ENCODE data around the gene PCGF2.
A peak's percentile ranks its signal among the peaks of the same experiment; 100 is the strongest.

PCGF2 gene

DNA sequence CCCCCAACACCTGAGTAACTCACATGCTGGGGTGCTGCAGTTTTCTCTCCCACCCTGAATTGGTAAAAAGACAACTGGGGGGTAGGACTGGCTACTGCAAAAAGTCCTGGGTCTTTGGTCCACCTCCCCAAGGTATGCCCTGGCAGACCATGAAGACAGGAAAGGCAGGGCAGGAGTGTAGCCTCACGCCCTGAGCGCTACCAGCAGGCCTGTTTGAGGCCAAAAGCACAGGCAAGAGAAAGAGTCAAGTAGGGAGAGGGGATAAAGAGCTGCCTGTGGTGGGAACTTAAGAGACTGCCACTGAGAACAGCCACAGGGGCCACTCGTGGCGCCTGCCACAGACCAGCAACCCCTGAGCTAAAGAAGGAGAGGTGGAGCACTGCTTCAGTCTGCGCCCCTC is 18.2 kb upstream of the PCGF2 start:
- Histone ChIP-seq H3F3A (ENCODE audit: insufficient read depth) (no peaks in the 10 kb centered on the region), H3K27me3 (ENCODE audit: low read length) (no peaks in the 10 kb centered on the region), H3K4me3 (ENCODE audit: insufficient read depth, low read length, poor library complexity, severe bottlenecking) (no peak overlapping the region), H3K9ac (ENCODE audit: low read length) (no peak overlapping the region), H4K20me1 (ENCODE audit: low read depth, low read length) (no peaks in the 10 kb centered on the region), H2AFZ (ENCODE audit: low read depth, low read length, severe bottlenecking) (no peak overlapping the region), H3K9me3 (ENCODE audit: insufficient read depth, low read length) (no peaks in the 10 kb centered on the region), H3K27ac (ENCODE audit: low read depth, low read length) (no peak overlapping the region), H3K79me2 (ENCODE audit: insufficient read depth, low read length) (no peaks in the 10 kb centered on the region), H3K9me2 (replicated peaks; ENCODE audit: insufficient read depth, low read length) (no peaks in the 10 kb centered on the region), H3K36me3 (ENCODE audit: low read length) (peaks cover 4% of the 10 kb centered on the region; the same call in 1 of the 2 replicates), H3K4me2 (ENCODE audit: low read depth, low read length, poor library complexity, severe bottlenecking) (no peak overlapping the region)
- TF ChIP-seq, protein P1, sequence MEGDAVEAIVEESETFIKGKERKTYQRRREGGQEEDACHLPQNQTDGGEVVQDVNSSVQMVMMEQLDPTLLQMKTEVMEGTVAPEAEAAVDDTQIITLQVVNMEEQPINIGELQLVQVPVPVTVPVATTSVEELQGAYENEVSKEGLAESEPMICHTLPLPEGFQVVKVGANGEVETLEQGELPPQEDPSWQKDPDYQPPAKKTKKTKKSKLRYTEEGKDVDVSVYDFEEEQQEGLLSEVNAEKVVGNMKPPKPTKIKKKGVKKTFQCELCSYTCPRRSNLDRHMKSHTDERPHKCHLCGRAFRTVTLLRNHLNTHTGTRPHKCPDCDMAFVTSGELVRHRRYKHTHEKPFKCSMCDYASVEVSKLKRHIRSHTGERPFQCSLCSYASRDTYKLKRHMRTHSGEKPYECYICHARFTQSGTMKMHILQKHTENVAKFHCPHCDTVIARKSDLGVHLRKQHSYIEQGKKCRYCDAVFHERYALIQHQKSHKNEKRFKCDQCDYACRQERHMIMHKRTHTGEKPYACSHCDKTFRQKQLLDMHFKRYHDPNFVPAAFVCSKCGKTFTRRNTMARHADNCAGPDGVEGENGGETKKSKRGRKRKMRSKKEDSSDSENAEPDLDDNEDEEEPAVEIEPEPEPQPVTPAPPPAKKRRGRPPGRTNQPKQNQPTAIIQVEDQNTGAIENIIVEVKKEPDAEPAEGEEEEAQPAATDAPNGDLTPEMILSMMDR (IDR thresholded peaks at IDR 0.05; ENCODE audit: insufficient read depth, low read length, poor library complexity, severe bottlenecking), result no peak
- no peak for TF ChIP-seq EZH2phosphoT487 (conservative IDR thresholded peaks at IDR 0.05; ENCODE audit: low read length)

DNA sequence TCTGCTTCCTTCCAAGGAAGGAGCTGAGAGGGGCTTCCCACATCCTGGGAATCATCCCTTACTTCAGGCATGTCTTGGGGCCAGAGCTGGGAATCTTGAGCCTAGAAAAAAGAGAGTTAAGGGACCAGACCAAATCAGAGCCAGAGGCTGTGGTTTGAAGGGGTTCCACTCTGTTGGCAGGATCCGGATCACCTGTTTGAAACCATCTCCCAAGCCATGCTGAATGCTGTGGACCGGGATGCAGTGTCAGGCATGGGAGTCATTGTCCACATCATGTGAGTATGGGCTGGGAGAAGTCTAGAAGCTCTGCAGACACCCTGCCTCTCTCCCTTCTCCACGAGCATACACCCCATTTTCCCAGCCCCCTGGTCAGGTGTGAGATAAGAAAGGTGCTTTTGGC is 14.1 kb upstream of the PCGF2 start:
- H3K27ac ChIP-seq (ENCODE audit: low read depth, low read length), result no peak overlapping the region
- H4K20me1 ChIP-seq (ENCODE audit: low read depth, low read length), result no peaks in the 10 kb centered on the region
- peaks cover 13% of the 10 kb centered on the region for H3K36me3 ChIP-seq (ENCODE audit: low read length)
- no peaks in the 10 kb centered on the region for H3F3A ChIP-seq (ENCODE audit: insufficient read depth)
- H3K9me3 ChIP-seq (ENCODE audit: insufficient read depth, low read length), result no peaks in the 10 kb centered on the region
- no peak overlapping the region for H3K4me3 ChIP-seq (ENCODE audit: insufficient read depth, low read length, poor library complexity, severe bottlenecking)
- TF ChIP-seq, protein P1 (IDR thresholded peaks at IDR 0.05; ENCODE audit: insufficient read depth, low read length, poor library complexity, severe bottlenecking), result no peak
- no peak for TF ChIP-seq EZH2phosphoT487 (conservative IDR thresholded peaks at IDR 0.05; ENCODE audit: low read length)
- no peak overlapping the region for H3K9ac ChIP-seq (ENCODE audit: low read length)
- H2AFZ ChIP-seq (ENCODE audit: low read depth, low read length, severe bottlenecking), result no peak overlapping the region
- H3K79me2 ChIP-seq (ENCODE audit: insufficient read depth, low read length), result no peaks in the 10 kb centered on the region
- no peaks in the 10 kb centered on the region for H3K9me2 ChIP-seq (replicated peaks; ENCODE audit: insufficient read depth, low read length)
- H3K4me2 ChIP-seq (ENCODE audit: low read depth, low read length, poor library complexity, severe bottlenecking), result no peak overlapping the region
- H3K27me3 ChIP-seq (ENCODE audit: low read length), result no peaks in the 10 kb centered on the region

DNA sequence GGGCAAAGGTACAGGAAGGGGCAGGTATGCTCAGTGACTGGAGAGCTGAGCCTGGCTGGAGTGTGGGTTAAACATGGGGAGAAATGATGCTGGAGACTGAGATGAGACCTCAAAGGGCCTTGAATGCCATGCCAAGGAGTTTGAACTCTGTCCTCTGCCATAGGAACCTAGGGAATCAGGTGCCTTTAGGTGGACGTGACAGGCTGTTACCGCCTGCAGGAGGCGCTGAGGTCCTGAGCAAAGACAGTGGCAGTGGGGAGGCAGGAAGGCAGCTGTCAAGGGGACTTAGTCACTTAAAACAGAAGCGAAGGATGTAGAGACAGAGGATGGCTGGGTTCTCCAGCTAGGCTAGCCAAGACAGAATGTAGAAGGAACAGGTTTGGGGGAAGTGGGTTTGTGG is 13.5 kb upstream of the PCGF2 start:
- Histone ChIP-seq H3K9me2 (replicated peaks; ENCODE audit: insufficient read depth, low read length) (no peaks in the 10 kb centered on the region), H3F3A (ENCODE audit: insufficient read depth) (no peaks in the 10 kb centered on the region), H3K9ac (ENCODE audit: low read length) (no peak overlapping the region), H3K27ac (ENCODE audit: low read depth, low read length) (no peak overlapping the region), H2AFZ (ENCODE audit: low read depth, low read length, severe bottlenecking) (no peak overlapping the region), H3K4me2 (ENCODE audit: low read depth, low read length, poor library complexity, severe bottlenecking) (no peak overlapping the region), H3K79me2 (ENCODE audit: insufficient read depth, low read length) (no peaks in the 10 kb centered on the region), H4K20me1 (ENCODE audit: low read depth, low read length) (no peaks in the 10 kb centered on the region), H3K36me3 (ENCODE audit: low read length) (peaks cover 15% of the 10 kb centered on the region), H3K27me3 (ENCODE audit: low read length) (no peaks in the 10 kb centered on the region), H3K9me3 (ENCODE audit: insufficient read depth, low read length) (no peaks in the 10 kb centered on the region), H3K4me3 (ENCODE audit: insufficient read depth, low read length, poor library complexity, severe bottlenecking) (no peak overlapping the region)
- TF ChIP-seq, protein P1 (IDR thresholded peaks at IDR 0.05; ENCODE audit: insufficient read depth, low read length, poor library complexity, severe bottlenecking), result peak; percentile 24
- TF ChIP-seq EZH2phosphoT487 (conservative IDR thresholded peaks at IDR 0.05; ENCODE audit: low read length), result no peak
